HFFc6 (cell line): ENCODE results near the gene ARHGAP26. TPM values are rescaled to one million over a fixed set of nuclear protein-coding genes. Genes with fewer than 3 reads are reported as not detected.

ENCODE experiments used
- DNase-seq: peaks from one replicate; pipeline ENCODE4 v3.0.0-alpha.2; 2018
- H3K27ac Mint-ChIP-seq: 2 replicates; pipeline ENCODE4 v1.8.0; 2020; ENCODE audit warnings: mild to moderate bottlenecking, mixed read lengths
- H3K27me3 Mint-ChIP-seq: 2 replicates; pipeline ENCODE4 v1.8.0; 2021; ENCODE audit warnings: mild to moderate bottlenecking, moderate library complexity, mixed read lengths; ENCODE audit not compliant: insufficient read depth
- H3K36me3 Mint-ChIP-seq: 2 replicates; pipeline ENCODE4 v1.8.0; 2021; ENCODE audit warnings: low read depth, mixed read lengths
- H3K4me1 Mint-ChIP-seq: 2 replicates; pipeline ENCODE4 v1.8.0; 2020; ENCODE audit warnings: low read depth, mixed read lengths
- H3K4me3 Mint-ChIP-seq: 2 replicates; pipeline ENCODE4 v1.8.0; 2020; ENCODE audit warnings: mild to moderate bottlenecking, moderate library complexity, mixed read lengths
- H3K9me3 Mint-ChIP-seq: 2 replicates; pipeline ENCODE4 v1.8.0; 2020; ENCODE audit warnings: mild to moderate bottlenecking, mixed read lengths
- total RNA-seq, 6 experiments: library from RNA; stranded (reverse); fragmentation: NEBNext Ultra II Directional; extraction: Animal tissue kit (Norgen Biotek cat#: 25700); gene quantifications; 2 replicates in 1 of 6; 3 replicates in 5 of 6; pipeline ENCODE4 v1.2.3, GENCODE V29; 2021
- TF ChIP-seq, protein P1 (sequence below): fragments of 200-600 bp; sonication (generic); IDR thresholded peaks from 2 replicates; pipeline ENCODE4 v1.5.0; 2021; ENCODE audit warnings: antibody characterized with exemption, mild to moderate bottlenecking

Gene ARHGAP26
- total RNA-seq, 6 experiments from 2014 or later = 2.3 to 3.6 (median 3.1) TPM

DNA sequence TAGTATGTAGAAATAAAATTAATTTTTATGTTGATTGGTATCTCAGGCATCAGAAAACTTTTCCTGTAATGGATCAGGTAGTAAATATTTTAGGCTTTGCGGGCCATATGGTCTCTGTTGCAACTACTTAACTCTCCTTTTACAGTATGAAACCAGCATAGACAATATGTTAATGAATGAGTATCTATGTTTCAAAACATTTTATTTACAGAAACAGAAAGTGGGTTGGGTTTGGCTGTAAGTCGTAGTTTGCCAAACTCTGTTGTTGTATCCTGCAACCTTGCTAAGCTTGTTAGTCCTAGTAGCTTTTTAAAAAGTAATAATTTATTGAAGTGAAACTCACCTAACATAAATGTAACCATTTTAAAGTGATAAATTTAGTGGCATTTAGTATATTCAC lies 501.3 kb downstream of the ARHGAP26 start:
- H3K9me3 Mint-ChIP-seq = peaks cover 15% of the 10 kb centered on the region; the same call in 1 of the 2 replicates
- no peak for DNase-seq
- H3K36me3 Mint-ChIP-seq = peaks cover 28% of the 10 kb centered on the region
- H3K4me1 Mint-ChIP-seq = no peaks in the 10 kb centered on the region
- TF ChIP-seq, protein P1, sequence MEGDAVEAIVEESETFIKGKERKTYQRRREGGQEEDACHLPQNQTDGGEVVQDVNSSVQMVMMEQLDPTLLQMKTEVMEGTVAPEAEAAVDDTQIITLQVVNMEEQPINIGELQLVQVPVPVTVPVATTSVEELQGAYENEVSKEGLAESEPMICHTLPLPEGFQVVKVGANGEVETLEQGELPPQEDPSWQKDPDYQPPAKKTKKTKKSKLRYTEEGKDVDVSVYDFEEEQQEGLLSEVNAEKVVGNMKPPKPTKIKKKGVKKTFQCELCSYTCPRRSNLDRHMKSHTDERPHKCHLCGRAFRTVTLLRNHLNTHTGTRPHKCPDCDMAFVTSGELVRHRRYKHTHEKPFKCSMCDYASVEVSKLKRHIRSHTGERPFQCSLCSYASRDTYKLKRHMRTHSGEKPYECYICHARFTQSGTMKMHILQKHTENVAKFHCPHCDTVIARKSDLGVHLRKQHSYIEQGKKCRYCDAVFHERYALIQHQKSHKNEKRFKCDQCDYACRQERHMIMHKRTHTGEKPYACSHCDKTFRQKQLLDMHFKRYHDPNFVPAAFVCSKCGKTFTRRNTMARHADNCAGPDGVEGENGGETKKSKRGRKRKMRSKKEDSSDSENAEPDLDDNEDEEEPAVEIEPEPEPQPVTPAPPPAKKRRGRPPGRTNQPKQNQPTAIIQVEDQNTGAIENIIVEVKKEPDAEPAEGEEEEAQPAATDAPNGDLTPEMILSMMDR = no peak
- H3K4me3 Mint-ChIP-seq = no peak overlapping the region
- no peak overlapping the region for H3K27ac Mint-ChIP-seq
- no peaks in the 10 kb centered on the region for H3K27me3 Mint-ChIP-seq

DNA sequence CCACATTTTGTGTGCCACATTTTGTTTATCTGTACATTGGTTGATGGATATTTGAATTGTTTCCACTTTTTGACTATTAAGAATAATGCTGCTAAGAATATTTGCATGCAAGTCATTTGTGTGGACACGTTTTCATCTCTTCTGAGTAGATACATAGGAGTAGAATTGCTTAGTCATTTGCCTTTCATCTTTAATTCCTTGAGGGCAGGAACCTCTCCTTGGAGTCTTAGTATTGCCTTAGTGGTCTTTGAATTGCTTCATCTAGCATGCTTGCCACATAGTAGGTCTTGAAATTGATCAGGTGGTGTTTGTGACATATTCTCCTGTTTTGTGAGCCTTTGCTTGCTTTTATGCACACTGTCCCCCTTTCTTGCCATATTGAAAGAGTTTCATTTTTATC lies 504.8 kb downstream of the ARHGAP26 start:
- TF ChIP-seq, protein P1 = no peak
- DNase-seq = no peak
- peaks cover 22% of the 10 kb centered on the region for H3K36me3 Mint-ChIP-seq
- H3K9me3 Mint-ChIP-seq = no peaks in the 10 kb centered on the region
- H3K27ac Mint-ChIP-seq = no peak overlapping the region
- no peaks in the 10 kb centered on the region for H3K27me3 Mint-ChIP-seq
- H3K4me1 Mint-ChIP-seq = peaks cover 10% of the 10 kb centered on the region
- H3K4me3 Mint-ChIP-seq = no peak overlapping the region

DNA sequence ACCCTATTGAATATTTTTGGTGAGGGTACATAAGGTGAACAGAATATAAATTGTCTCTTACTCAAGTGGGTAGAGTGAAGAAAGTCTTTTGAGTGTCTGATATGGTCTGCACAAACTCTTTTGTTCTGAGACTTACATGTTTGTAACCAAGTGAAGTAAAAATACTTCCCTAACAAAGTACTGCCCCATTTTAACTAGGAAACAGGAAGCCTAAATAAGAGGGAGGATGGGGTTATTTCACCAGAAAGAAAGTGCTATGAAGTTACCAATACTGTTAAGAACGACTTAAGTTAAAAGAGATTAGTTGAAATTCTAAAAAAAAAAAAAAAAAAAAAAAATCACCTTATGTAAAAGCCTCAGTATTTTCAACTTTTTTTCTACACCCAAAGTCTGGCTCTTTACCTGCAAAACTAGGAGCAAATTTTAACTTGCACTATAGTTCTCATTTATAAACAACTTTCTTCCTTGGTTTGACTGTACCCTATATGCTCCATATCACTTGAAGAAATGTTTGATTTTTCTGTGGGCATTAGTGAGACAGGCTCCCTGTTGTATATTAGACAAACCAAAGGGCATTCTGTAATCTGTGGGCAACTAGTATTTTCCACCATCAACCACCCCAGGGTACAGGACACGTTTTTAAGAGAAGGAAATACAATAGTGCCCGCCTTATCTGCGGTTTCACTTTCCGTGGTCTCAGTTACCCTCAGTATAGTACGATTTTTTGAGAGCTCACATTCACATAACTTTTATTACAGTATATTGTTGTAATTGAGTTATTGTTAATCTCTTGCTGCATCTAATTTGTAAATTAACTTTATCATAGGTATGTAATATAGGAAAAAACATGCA lies 505.6 kb downstream of the ARHGAP26 start:
- H3K9me3 Mint-ChIP-seq = no peaks in the 10 kb centered on the region
- TF ChIP-seq, protein P1 = no peak
- peaks cover 18% of the 10 kb centered on the region for H3K4me1 Mint-ChIP-seq
- peaks cover 26% of the 10 kb centered on the region for H3K36me3 Mint-ChIP-seq
- no peak overlapping the region for H3K27ac Mint-ChIP-seq
- H3K4me3 Mint-ChIP-seq = no peak overlapping the region
- DNase-seq = no peak
- H3K27me3 Mint-ChIP-seq = no peaks in the 10 kb centered on the region

DNA sequence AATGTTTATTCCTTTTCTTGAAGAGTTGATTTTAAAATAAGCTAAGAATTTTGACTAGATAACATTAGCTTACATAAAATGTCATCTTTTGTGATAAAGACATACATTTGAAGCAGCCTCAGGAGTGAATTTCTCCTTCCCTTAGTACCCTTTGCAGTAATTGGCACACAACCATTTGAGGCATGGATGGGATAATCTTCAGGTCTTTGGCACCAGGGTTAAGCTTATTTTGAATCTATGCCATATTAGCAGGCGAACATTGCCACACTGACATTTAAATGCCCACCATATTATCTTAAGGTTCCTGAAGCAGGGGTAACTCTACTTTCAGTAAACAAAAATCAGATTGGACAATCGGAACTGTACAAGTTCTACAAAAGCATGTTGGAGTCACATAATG lies 507.4 kb downstream of the ARHGAP26 start:
- DNase-seq = no peak
- no peak overlapping the region for H3K4me3 Mint-ChIP-seq
- no peak overlapping the region for H3K27ac Mint-ChIP-seq
- peaks cover 37% of the 10 kb centered on the region for H3K36me3 Mint-ChIP-seq
- no peaks in the 10 kb centered on the region for H3K27me3 Mint-ChIP-seq
- H3K9me3 Mint-ChIP-seq = no peaks in the 10 kb centered on the region
- TF ChIP-seq, protein P1 = no peak
- peaks cover 18% of the 10 kb centered on the region for H3K4me1 Mint-ChIP-seq

Other genes with a start within 250 kb of the ARHGAP26 start
- 10 to 100 TPM; 34.2 to 42.4 (median 37.2) TPM for gene FGF1, start 84.3 kb upstream of the ARHGAP26 start, total RNA-seq